Esophagus squamous epithelium (tissue), 5 donors: ENCODE data around the gene DTNA. TPM values are rescaled to one million over a fixed set of nuclear protein-coding genes. Genes with fewer than 3 reads are reported as not detected.

Experiments
- DNase-seq: peaks from one replicate; lab custom pipeline; 2025; lab: John Stamatoyannopoulos, UW
- H3K27ac ChIP-seq, 4 donors: fragments of 200-600 bp; sonication (generic); one replicate each; pipeline ENCODE4 v1.5.1; 2016 to 2019; ENCODE audit warnings: mild to moderate bottlenecking in 1 of 4
- H3K27me3 ChIP-seq, 4 donors: fragments of 200-600 bp; sonication (generic); 1 replicate in 3 of 4; 2 replicates in 1 of 4; pipeline versions ENCODE4 v1.5.1 to v1.6.0; 2017 to 2021; ENCODE audit warnings: antibody characterized with exemption in 1 of 4
- H3K36me3 ChIP-seq, 3 donors: fragments of 200-600 bp; sonication (generic); one replicate each; pipeline ENCODE4 v1.5.1; 2016 to 2019
- H3K4me1 ChIP-seq, 3 donors: fragments of 200-600 bp; sonication (generic); one replicate each; pipeline ENCODE4 v1.5.1; 2017 to 2019
- H3K4me3 ChIP-seq, 4 donors: fragments of 200-600 bp; sonication (generic); 1 replicate in 3 of 4; 2 replicates in 1 of 4; pipeline ENCODE4 v1.5.1; 2016 to 2019; ENCODE audit warnings: mild to moderate bottlenecking in 2 of 4, moderate library complexity in 1 of 4
- H3K9me3 ChIP-seq, 3 donors: fragments of 200-600 bp; sonication (generic); one replicate each; pipeline ENCODE4 v1.5.1; 2016 to 2019
- CTCF ChIP-seq, 6 experiments: fragments of 450-650 bp in 4 of 6; fragments of 200-600 bp in 2 of 6; sonication (generic) in 2 of 6; IDR thresholded peaks; one replicate each; pipeline ENCODE4 v1.5.1; 2016 to 2019; ENCODE audit warnings: antibody characterized with exemption in 6 of 6, mild to moderate bottlenecking in 4 of 6, moderate library complexity in 4 of 6
- POLR2A ChIP-seq, 4 donors: fragments of 450-650 bp; IDR thresholded peaks; one replicate each; pipeline ENCODE4 v1.6.1; 2017; ENCODE audit warnings: antibody characterized with exemption in 4 of 4, mild to moderate bottlenecking in 4 of 4, moderate library complexity in 3 of 4
- WGBS, 2 donors: methylation state at CpG; one replicate each; pipeline ENCODE4 v1.1.5; 2018; 5-methylcytosine and 5-hydroxymethylcytosine counted together
- intact Hi-C: fragments of 100-400 bp; cut with DNase I; formaldehyde crosslinking; loops from one replicate; pipeline ENCODE4 v1.15.0; 2022
- total RNA-seq, 4 donors: library from RNA; depleted of rRNA; stranded (reverse); fragments of >200 nt; gene quantifications; one replicate each; pipeline ENCODE4 v1.1.0, GENCODE V29; 2016
- donor health status: DM: yes; HTN: yes; CAD: no.

The DTNA gene
- total RNA-seq, 4 donors from 2014 or later = 1.7 to 75.0 (median 17.2) TPM

GRCh38 chr18:34867520-34867919 lies 157.4 kb downstream of the DTNA start:
- 51 to 58% methylated on average over 5 to 7 of the region's 7 CpGs for WGBS, 2 donors
- H3K9me3 ChIP-seq = no peaks in the 10 kb centered on the region
- intact Hi-C loops = no loop called here
- no peaks in the 10 kb centered on the region for H3K36me3 ChIP-seq
- no peaks in the 10 kb centered on the region for H3K4me1 ChIP-seq
- H3K27me3 ChIP-seq = no peaks in the 10 kb centered on the region
- H3K4me3 ChIP-seq = no peak overlapping the region
- no peak overlapping the region for H3K27ac ChIP-seq
- DNase-seq = no peak
- TF ChIP-seq CTCF (IDR thresholded peaks at IDR 0.05) (no peak), POLR2A (IDR thresholded peaks at IDR 0.05) (no peak)

DNA sequence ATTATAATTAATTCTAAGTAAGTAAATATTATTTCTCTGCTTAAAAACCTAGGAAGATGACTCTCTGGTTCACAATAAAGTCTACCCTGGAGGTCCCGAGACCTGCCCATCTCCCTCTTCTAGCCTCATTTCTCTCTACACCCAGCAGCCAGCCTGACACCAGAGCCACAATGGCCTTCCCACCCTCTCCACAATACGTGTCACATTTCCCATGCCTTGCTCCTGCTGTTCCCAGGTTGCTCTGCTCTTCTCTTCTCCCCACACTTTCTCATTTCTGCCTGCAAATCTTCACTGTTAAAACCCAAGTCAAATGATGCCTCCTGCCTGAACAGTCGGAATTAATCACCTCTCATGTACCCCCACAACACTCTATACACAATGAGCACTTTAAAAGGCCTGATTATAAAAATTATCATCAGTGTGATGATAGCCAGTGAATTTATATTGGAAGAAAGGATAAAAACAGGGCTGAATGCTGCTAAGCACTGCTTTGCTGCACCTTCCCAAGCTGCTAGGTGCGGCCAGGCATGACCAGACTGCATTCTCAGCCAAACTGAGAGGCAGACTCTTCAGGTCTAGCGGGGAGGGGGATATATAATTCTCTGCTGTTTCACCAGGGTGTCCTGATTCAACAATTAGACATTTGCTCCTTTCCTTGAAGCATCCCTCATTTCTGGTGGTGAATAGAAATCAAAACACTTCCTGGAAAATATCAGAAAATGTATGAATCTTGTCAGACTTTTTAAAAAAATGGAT lies 160.6 kb downstream of the DTNA start:
- Histone ChIP-seq H3K4me1 (no peaks in the 10 kb centered on the region), H3K4me3 (no peak overlapping the region), H3K27ac (no peak overlapping the region), H3K36me3 (peaks cover 0 to 5% (median 0%) of the 10 kb centered on the region in 3 donors), H3K9me3 (no peaks in the 10 kb centered on the region), H3K27me3 (no peaks in the 10 kb centered on the region)
- intact Hi-C loops = no loop called here
- DNase-seq = no peak
- 66 to 77% methylated on average over 5 of the region's 5 CpGs for WGBS, 2 donors
- no peak for TF ChIP-seq CTCF (IDR thresholded peaks at IDR 0.05)
- TF ChIP-seq POLR2A (IDR thresholded peaks at IDR 0.05) = no peak

GRCh38 chr18:34871435-34871834 lies 161.3 kb downstream of the DTNA start:
- WGBS, 2 donors = 51 to 67% methylated on average over 2 of the region's 2 CpGs
- intact Hi-C loops = no loop called here
- no peak for TF ChIP-seq POLR2A (IDR thresholded peaks at IDR 0.05)
- no peak for TF ChIP-seq CTCF (IDR thresholded peaks at IDR 0.05)
- H3K9me3 ChIP-seq = no peaks in the 10 kb centered on the region
- no peak for DNase-seq
- no peak overlapping the region for H3K27ac ChIP-seq
- no peak overlapping the region for H3K4me3 ChIP-seq
- H3K27me3 ChIP-seq = no peaks in the 10 kb centered on the region
- H3K36me3 ChIP-seq = peaks cover 0 to 5% (median 0%) of the 10 kb centered on the region in 3 donors
- H3K4me1 ChIP-seq = no peaks in the 10 kb centered on the region

GRCh38 chr18:34872066-34872465 lies 162.0 kb downstream of the DTNA start:
- WGBS, 2 donors = 57 to 80% methylated on average over 1 of the region's 1 CpG
- H3K27me3 ChIP-seq = no peaks in the 10 kb centered on the region
- intact Hi-C loops = no loop called here
- H3K9me3 ChIP-seq = no peaks in the 10 kb centered on the region
- no peaks in the 10 kb centered on the region for H3K4me1 ChIP-seq
- no peak overlapping the region for H3K27ac ChIP-seq
- no peak for DNase-seq
- peaks cover 0 to 5% (median 0%) of the 10 kb centered on the region in 3 donors for H3K36me3 ChIP-seq
- TF ChIP-seq POLR2A (IDR thresholded peaks at IDR 0.05) (no peak), CTCF (IDR thresholded peaks at IDR 0.05) (no peak)
- H3K4me3 ChIP-seq = no peak overlapping the region

- H3K4me1 ChIP-seq = no peaks in the 10 kb centered on the region
- intact Hi-C loops = no loop called here
Observed at GRCh38 chr18:34873986-34874580, 164.0 kb downstream of the DTNA start.

More at GRCh38 chr18:34873986-34874580, 164.0 kb downstream of the DTNA start:
- H3K9me3 ChIP-seq = no peaks in the 10 kb centered on the region
- H3K4me3 ChIP-seq = no peak overlapping the region
- no peak for DNase-seq
- H3K27me3 ChIP-seq = no peaks in the 10 kb centered on the region
- TF ChIP-seq POLR2A (IDR thresholded peaks at IDR 0.05) (no peak), CTCF (IDR thresholded peaks at IDR 0.05) (no peak)
- no peak overlapping the region for H3K27ac ChIP-seq
- H3K36me3 ChIP-seq = peaks cover 0 to 12% (median 0%) of the 10 kb centered on the region in 3 donors
- WGBS, 2 donors = 89 to 91% methylated on average over 2 of the region's 2 CpGs
